GM21786 (cell line): ENCODE results near the gene ZBTB16.

Experiments used
- ATAC-seq: cut with Tn5 transposase; IDR thresholded peaks from one replicate; pipeline ENCODE4 v1.9.1; 2021; ENCODE audit not compliant: unreplicated experiment

The ZBTB16 gene

GRCh38 chr11:114165326-114166230 is 106.1 kb downstream of the ZBTB16 start:
- ATAC-seq: no peak

- no peak for ATAC-seq
Measured at GRCh38 chr11:114166362-114166761, 106.9 kb downstream of the ZBTB16 start.

GRCh38 chr11:114166897-114167323 is 107.4 kb downstream of the ZBTB16 start:
- no peak for ATAC-seq

- ATAC-seq: no peak
Measured at GRCh38 chr11:114167355-114167754, 107.8 kb downstream of the ZBTB16 start.

- no peak for ATAC-seq
Measured at GRCh38 chr11:114167771-114168448, 108.4 kb downstream of the ZBTB16 start.

GRCh38 chr11:114168691-114169090 is 109.2 kb downstream of the ZBTB16 start:
- ATAC-seq: no peak

GRCh38 chr11:114169321-114169749 is 109.8 kb downstream of the ZBTB16 start:
- no peak for ATAC-seq

GRCh38 chr11:114169821-114170220 is 110.3 kb downstream of the ZBTB16 start:
- no peak for ATAC-seq

- ATAC-seq: no peak
Measured at GRCh38 chr11:114170226-114170625, 110.7 kb downstream of the ZBTB16 start.

GRCh38 chr11:114171257-114172054 is 111.9 kb downstream of the ZBTB16 start:
- ATAC-seq: no peak

- no peak for ATAC-seq
Measured at GRCh38 chr11:114172055-114172861, 112.7 kb downstream of the ZBTB16 start.

- ATAC-seq: no peak
Measured at GRCh38 chr11:114172871-114173444, 113.4 kb downstream of the ZBTB16 start.

- no peak for ATAC-seq
Measured at GRCh38 chr11:114173843-114174242, 114.3 kb downstream of the ZBTB16 start.

GRCh38 chr11:114174712-114175495 is 115.4 kb downstream of the ZBTB16 start:
- ATAC-seq: no peak

GRCh38 chr11:114175706-114176105 is 116.2 kb downstream of the ZBTB16 start:
- ATAC-seq: no peak

GRCh38 chr11:114176321-114176720 is 116.8 kb downstream of the ZBTB16 start:
- no peak for ATAC-seq

- ATAC-seq: no peak
Measured at GRCh38 chr11:114178656-114179055, 119.1 kb downstream of the ZBTB16 start.

GRCh38 chr11:114179234-114179941 is 119.9 kb downstream of the ZBTB16 start:
- no peak for ATAC-seq
